PC-3 (cell line): ENCODE results near the gene MRPS14. TPM values are rescaled to one million over a fixed set of nuclear protein-coding genes. Genes with fewer than 3 reads are reported as not detected.
A peak's percentile ranks its signal among the peaks of the same experiment; 100 is the strongest.

ENCODE experiments used
- ATAC-seq: fragments of 200-7000 bp; cut with Tn5 transposase; 2 replicates; pipeline ENCODE4 v1.9.1; 2020; ENCODE audit warnings: mild to moderate bottlenecking, moderate library complexity
- BruUV-seq: library from RNA; stranded (reverse); fragments of 400-500 nt; replicated peaks from 2 replicates; lab custom pipeline; 2021; lab: Mats Ljungman, UMichigan
- CTCF ChIA-PET: fragments of 300-600 bp; sonication (Branson Sonifier 250); formaldehyde crosslinking; loops from one replicate; lab custom pipeline; 2022; ENCODE audit warnings: antibody characterized with exemption; lab: Charles Lee
- POLR2A ChIA-PET: fragments of 300-600 bp; sonication (Branson Sonifier 250); formaldehyde crosslinking; loops from one replicate; lab custom pipeline; 2022; ENCODE audit warnings: antibody characterized with exemption; ENCODE audit not compliant: unreplicated experiment; lab: Charles Lee
- DNase-seq: peaks from one replicate; pipeline ENCODE4 v3.0.0-alpha.2; 2015
- H2AFZ ChIP-seq: fragments of 300-600 bp; sonication (generic); 2 replicates; pipeline ENCODE4 v1.6.0; 2016; ENCODE audit warnings: antibody characterized with exemption, low read length
- H3F3A ChIP-seq: fragments of 300-600 bp; sonication (generic); one replicate; pipeline ENCODE4 v1.6.0; 2017; ENCODE audit warnings: antibody characterized with exemption, low read length, control low read depth, mild to moderate bottlenecking; ENCODE audit not compliant: unreplicated experiment
- H3K27ac ChIP-seq: fragments of 300-600 bp; sonication (generic); 2 replicates; pipeline ENCODE4 v1.5.1; 2016; ENCODE audit warnings: mild to moderate bottlenecking, low read length
- H3K27me3 ChIP-seq: fragments of 300-600 bp; sonication (generic); 2 replicates; pipeline ENCODE4 v1.6.1; 2016; ENCODE audit warnings: low read length, mixed read lengths
- H3K36me3 ChIP-seq: fragments of 300-600 bp; sonication (generic); 2 replicates; pipeline ENCODE4 v1.6.1; 2016; ENCODE audit warnings: low read depth, mixed run types, low read length, mixed read lengths
- H3K4me1 ChIP-seq: fragments of 300-600 bp; sonication (generic); 2 replicates; pipeline ENCODE4 v1.5.1; 2016; ENCODE audit warnings: low read length; ENCODE audit not compliant: insufficient read depth
- H3K4me2 ChIP-seq: fragments of 300-600 bp; sonication (generic); 2 replicates; pipeline ENCODE4 v1.6.0; 2016; ENCODE audit warnings: low read length
- H3K4me3 ChIP-seq: fragments of 300-600 bp; sonication (generic); 2 replicates; pipeline ENCODE4 v1.5.1; 2016; ENCODE audit warnings: mild to moderate bottlenecking, low read length, mixed read lengths
- H3K79me2 ChIP-seq: fragments of 300-600 bp; sonication (generic); 2 replicates; pipeline ENCODE4 v1.6.1; 2017; ENCODE audit warnings: low read length, mixed read lengths
- H3K9ac ChIP-seq: fragments of 300-600 bp; sonication (generic); 2 replicates; pipeline ENCODE4 v1.6.0; 2016; ENCODE audit warnings: mild to moderate bottlenecking, low read length
- H3K9me2 ChIP-seq: fragments of 300-600 bp; sonication (generic); replicated peaks from 2 replicates; pipeline ENCODE4 v1.6.1; 2016; ENCODE audit warnings: mixed run types, low read length, mixed read lengths
- H3K9me3 ChIP-seq: fragments of 300-600 bp; sonication (generic); 2 replicates; pipeline ENCODE4 v1.6.1; 2016; ENCODE audit warnings: low read length, mixed read lengths
- H4K20me1 ChIP-seq: fragments of 300-600 bp; sonication (generic); 2 replicates; pipeline ENCODE4 v1.6.1; 2016; ENCODE audit warnings: low read length, mixed read lengths
- EZH2 ChIP-seq: fragments of 300-600 bp; sonication (generic); IDR thresholded peaks from one replicate; pipeline ENCODE4 v1.6.1; 2017; ENCODE audit warnings: antibody characterized with exemption, mild to moderate bottlenecking, low read length; ENCODE audit not compliant: unreplicated experiment
- EZH2phosphoT487 ChIP-seq: fragments of 300-600 bp; sonication (generic); IDR thresholded peaks from 2 replicates; pipeline ENCODE4 v1.6.1; 2018; ENCODE audit warnings: mild to moderate bottlenecking, antibody characterized with exemption, low read length, borderline replicate concordance
- intact Hi-C: fragments of 100-400 bp; cut with micrococcal nuclease; formaldehyde crosslinking; loops from 2 replicates; pipeline ENCODE4 v1.9.0; 2023
- total RNA-seq: library from RNA; depleted of rRNA; stranded (reverse); fragments of >200 nt; gene quantifications from 2 replicates; pipeline ENCODE4 v1.2.3, GENCODE V29; 2014
- TF ChIP-seq, protein P1 (sequence below): fragments of 300-600 bp; sonication (generic); conservative IDR thresholded peaks from 2 replicates; pipeline ENCODE4 v1.5.1; 2017; ENCODE audit warnings: antibody characterized with exemption, low read depth, mild to moderate bottlenecking, low read length

MRPS14 gene
- total RNA-seq, 1 experiment from 2014 or later, result 21.8 TPM

DNA sequence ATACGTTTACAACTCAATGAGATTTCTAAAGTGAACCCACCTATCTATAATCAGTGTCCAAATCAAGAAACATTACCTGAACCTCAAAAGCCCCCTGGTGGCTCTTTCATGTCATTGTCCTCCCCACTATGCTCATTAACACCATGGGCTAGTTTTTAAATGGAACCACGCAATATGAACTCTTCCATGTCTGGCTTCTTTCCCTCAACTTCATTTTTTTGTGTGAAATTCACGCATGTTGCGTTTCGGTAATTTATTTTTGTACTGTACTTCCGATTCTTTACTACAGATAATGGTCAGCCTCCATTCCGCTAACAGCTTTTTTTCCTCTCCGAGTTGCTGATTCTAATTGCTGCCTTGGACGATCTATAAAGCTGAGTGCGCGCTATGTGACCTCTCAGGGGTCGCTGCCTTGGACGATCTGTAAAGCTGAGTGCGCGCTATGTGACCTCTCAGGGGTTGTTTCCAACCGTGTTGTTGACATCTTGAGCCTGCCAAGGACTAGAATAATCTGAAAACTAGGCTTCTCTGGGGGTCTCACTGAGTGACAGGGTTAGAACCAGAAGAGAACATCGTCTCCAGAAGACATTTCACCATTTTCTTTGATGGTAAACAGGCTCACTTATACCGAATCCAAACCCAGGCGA is 24.5 kb downstream of the MRPS14 start:
- POLR2A ChIA-PET, result no interaction called here
- Histone ChIP-seq H3F3A (no peaks in the 10 kb centered on the region), H3K27ac (peak overlapping the region; percentile 94), H3K4me1 (peaks cover 47% of the 10 kb centered on the region), H3K9ac (peak overlapping the region; percentile 95), H2AFZ (peak overlapping the region; percentile 83), H3K9me3 (no peaks in the 10 kb centered on the region), H3K79me2 (peaks cover 43% of the 10 kb centered on the region), H3K36me3 (no peaks in the 10 kb centered on the region), H3K9me2 (no peaks in the 10 kb centered on the region), H3K4me2 (peak overlapping the region; percentile 93), H4K20me1 (peaks cover 24% of the 10 kb centered on the region), H3K27me3 (no peaks in the 10 kb centered on the region), H3K4me3 (peak overlapping the region; percentile 76)
- CTCF ChIA-PET, result interaction anchor here (0.7 to 1.0 kb wide), 3 partner anchors 25 to 851 kb away, joined by 3 to 4 read pairs (median 3); partner anchors contain the start of gene MRPS14
- DNase-seq (peak; percentile 50), ATAC-seq (no peak)
- TF ChIP-seq, protein P1, sequence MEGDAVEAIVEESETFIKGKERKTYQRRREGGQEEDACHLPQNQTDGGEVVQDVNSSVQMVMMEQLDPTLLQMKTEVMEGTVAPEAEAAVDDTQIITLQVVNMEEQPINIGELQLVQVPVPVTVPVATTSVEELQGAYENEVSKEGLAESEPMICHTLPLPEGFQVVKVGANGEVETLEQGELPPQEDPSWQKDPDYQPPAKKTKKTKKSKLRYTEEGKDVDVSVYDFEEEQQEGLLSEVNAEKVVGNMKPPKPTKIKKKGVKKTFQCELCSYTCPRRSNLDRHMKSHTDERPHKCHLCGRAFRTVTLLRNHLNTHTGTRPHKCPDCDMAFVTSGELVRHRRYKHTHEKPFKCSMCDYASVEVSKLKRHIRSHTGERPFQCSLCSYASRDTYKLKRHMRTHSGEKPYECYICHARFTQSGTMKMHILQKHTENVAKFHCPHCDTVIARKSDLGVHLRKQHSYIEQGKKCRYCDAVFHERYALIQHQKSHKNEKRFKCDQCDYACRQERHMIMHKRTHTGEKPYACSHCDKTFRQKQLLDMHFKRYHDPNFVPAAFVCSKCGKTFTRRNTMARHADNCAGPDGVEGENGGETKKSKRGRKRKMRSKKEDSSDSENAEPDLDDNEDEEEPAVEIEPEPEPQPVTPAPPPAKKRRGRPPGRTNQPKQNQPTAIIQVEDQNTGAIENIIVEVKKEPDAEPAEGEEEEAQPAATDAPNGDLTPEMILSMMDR, result peak; percentile 70
- TF ChIP-seq EZH2, result no peak
- intact Hi-C loops, result loop anchor here (1.0 to 5.0 kb wide), 4 partner anchors 25 to 226 kb away; partner anchors contain the start of gene MRPS14
- BruUV-seq, result no TSS peak

DNA sequence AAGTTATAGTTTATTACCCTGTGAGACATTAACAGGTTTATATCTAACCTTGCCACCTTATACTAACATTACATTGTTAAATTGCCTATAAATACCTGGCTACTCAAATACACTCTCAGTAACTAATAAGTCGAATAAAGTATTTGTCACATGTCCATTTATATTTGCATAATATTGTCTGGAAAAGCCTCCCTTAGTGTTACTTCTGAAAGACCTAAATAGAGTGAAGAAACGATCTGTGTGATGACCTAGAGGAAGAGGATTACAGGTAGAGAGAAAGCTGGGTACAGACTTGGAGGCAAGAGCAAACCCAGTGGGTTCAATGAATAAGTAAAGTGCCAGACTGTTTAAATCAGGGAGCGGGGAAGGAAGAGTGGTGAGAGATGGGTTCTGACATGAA is 26.2 kb downstream of the MRPS14 start:
- Histone ChIP-seq H4K20me1 (peaks cover 14% of the 10 kb centered on the region), H3K79me2 (peaks cover 27% of the 10 kb centered on the region), H3K4me3 (no peak overlapping the region), H3K27ac (no peak overlapping the region), H3K4me1 (peaks cover 38% of the 10 kb centered on the region), H3F3A (no peaks in the 10 kb centered on the region), H2AFZ (no peak overlapping the region), H3K9me2 (no peaks in the 10 kb centered on the region), H3K9ac (no peak overlapping the region), H3K9me3 (no peaks in the 10 kb centered on the region), H3K4me2 (0 out of 2 replicates have a peak overlapping the region, but pooled peaks have one; percentile 43), H3K36me3 (no peaks in the 10 kb centered on the region), H3K27me3 (no peaks in the 10 kb centered on the region)
- ATAC-seq, result no peak
- no peak for DNase-seq
- no TSS peak for BruUV-seq
- TF ChIP-seq EZH2phosphoT487 (no peak), EZH2 (no peak)
- TF ChIP-seq, protein P1, result no peak
- ChIA-PET CTCF (interaction anchor here (0.9 kb wide), 1 partner anchor 114 kb away, joined by 4 read pairs; no protein-coding TSS in a partner anchor), POLR2A (no interaction called here)
- intact Hi-C loops, result loop anchor here (5.0 kb wide), 1 partner anchor 225 kb away; no protein-coding TSS in a partner anchor

DNA sequence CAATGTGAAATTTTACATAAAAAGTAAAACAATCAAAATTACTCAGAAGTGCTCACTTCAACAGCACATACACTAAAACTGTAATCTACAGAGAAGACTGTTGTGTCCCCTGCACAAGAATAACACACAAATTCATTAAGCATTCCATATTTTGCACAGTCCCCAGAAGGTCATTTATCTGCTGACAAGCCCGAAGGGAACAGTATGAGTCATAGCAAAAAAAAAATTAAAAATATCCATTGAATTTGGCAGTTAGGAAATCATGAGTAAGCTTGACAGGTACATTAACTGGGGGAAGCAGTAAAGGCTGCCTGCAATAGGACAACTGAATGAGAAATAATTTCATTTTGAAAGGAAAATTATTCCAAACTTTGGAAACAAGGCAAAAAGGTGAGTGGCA is 26.7 kb downstream of the MRPS14 start:
- H3K9me3 ChIP-seq, result no peaks in the 10 kb centered on the region
- H2AFZ ChIP-seq, result no peak overlapping the region
- ChIA-PET POLR2A (no interaction called here), CTCF (interaction anchor here (0.9 kb wide), 1 partner anchor 113 kb away, joined by 4 read pairs; no protein-coding TSS in a partner anchor)
- no peak overlapping the region for H3K9ac ChIP-seq
- TF ChIP-seq EZH2, result no peak
- no peak for TF ChIP-seq EZH2phosphoT487
- no peaks in the 10 kb centered on the region for H3F3A ChIP-seq
- H3K36me3 ChIP-seq, result no peaks in the 10 kb centered on the region
- H4K20me1 ChIP-seq, result peaks cover 11% of the 10 kb centered on the region
- no peak for ATAC-seq
- H3K9me2 ChIP-seq, result no peaks in the 10 kb centered on the region
- 0 out of 2 replicates have a peak overlapping the region, but pooled peaks have one; percentile 43 for H3K4me2 ChIP-seq
- peaks cover 21% of the 10 kb centered on the region for H3K79me2 ChIP-seq
- no peak overlapping the region for H3K4me3 ChIP-seq
- BruUV-seq, result no TSS peak
- peak; percentile 66 for DNase-seq
- intact Hi-C loops, result loop anchor here (5.0 kb wide), 1 partner anchor 224 kb away; no protein-coding TSS in a partner anchor
- no peak overlapping the region for H3K27ac ChIP-seq
- H3K27me3 ChIP-seq, result no peaks in the 10 kb centered on the region
- peaks cover 36% of the 10 kb centered on the region for H3K4me1 ChIP-seq
